Caco-2 (cell line): Measurements from ENCODE around the gene CEP131. TPM values are rescaled to one million over a fixed set of nuclear protein-coding genes. Genes with fewer than 3 reads are reported as not detected.

Experiments used
- BruUV-seq: library from RNA; stranded (reverse); fragments of 400-500 nt; replicated peaks from 2 replicates; lab custom pipeline; 2021; lab: Mats Ljungman, UMichigan
- CTCF ChIA-PET: fragments of 300-600 bp; sonication (Branson Sonifier 250); formaldehyde crosslinking; loops from one replicate; lab custom pipeline; 2022; ENCODE audit warnings: antibody characterized with exemption; lab: Charles Lee
- POLR2A ChIA-PET: fragments of 300-600 bp; sonication (Branson Sonifier 250); formaldehyde crosslinking; loops from one replicate; lab custom pipeline; 2022; ENCODE audit warnings: antibody characterized with exemption; lab: Charles Lee
- DNase-seq, 2 experiments: peaks; one replicate each; pipeline versions ENCODE4 v3.0.0 to v3.0.0-alpha.2; 2020 to 2022
- H3K27me3 ChIP-seq: replicated peaks from 2 replicates; pipeline ENCODE4 v1.6.0; 2011; ENCODE audit warnings: low read length; ENCODE audit not compliant: control insufficient read depth, insufficient read depth
- H3K36me3 ChIP-seq: 2 replicates; pipeline ENCODE4 v1.5.1; 2011; ENCODE audit warnings: low read length; ENCODE audit not compliant: control insufficient read depth, insufficient read depth
- H3K4me1 ChIP-seq: fragments of 250-450 bp; sonication (Bioruptor Pico); 2 replicates; pipeline ENCODE4 v1.5.1; 2020; ENCODE audit warnings: mild to moderate bottlenecking
- H3K4me3 ChIP-seq: 2 replicates; pipeline ENCODE4 v1.5.1; 2011; ENCODE audit warnings: low read depth, mild to moderate bottlenecking, control low read depth, low read length
- H3K9me3 ChIP-seq: fragments of 250-450 bp; sonication (Bioruptor Pico); 2 replicates; pipeline ENCODE4 v1.5.1; 2020; ENCODE audit warnings: mild to moderate bottlenecking, moderate library complexity
- H3K27ac Mint-ChIP-seq: one replicate; pipeline ENCODE4 v1.8.0; 2022; ENCODE audit warnings: mixed read lengths; ENCODE audit not compliant: unreplicated experiment
- H3K27me3 Mint-ChIP-seq: one replicate; pipeline ENCODE4 v1.8.0; 2022; ENCODE audit warnings: mixed read lengths; ENCODE audit not compliant: insufficient read depth, unreplicated experiment
- H3K36me3 Mint-ChIP-seq: one replicate; pipeline ENCODE4 v1.8.0; 2022; ENCODE audit warnings: mild to moderate bottlenecking, mixed read lengths; ENCODE audit not compliant: insufficient read depth, unreplicated experiment
- H3K4me1 Mint-ChIP-seq: one replicate; pipeline ENCODE4 v1.8.0; 2022; ENCODE audit warnings: low read depth, mixed read lengths; ENCODE audit not compliant: unreplicated experiment
- H3K4me3 Mint-ChIP-seq: one replicate; pipeline ENCODE4 v1.8.0; 2022; ENCODE audit warnings: mild to moderate bottlenecking, moderate library complexity, mixed read lengths; ENCODE audit not compliant: unreplicated experiment
- H3K9me3 Mint-ChIP-seq: one replicate; pipeline ENCODE4 v1.8.0; 2022; ENCODE audit warnings: mixed read lengths; ENCODE audit not compliant: unreplicated experiment
- CTCF ChIP-seq, 2 experiments: fragments of 200-600 bp in 1 of 2; IDR thresholded peaks; 1 replicate in 1 of 2; 2 replicates in 1 of 2; pipeline versions ENCODE4 v1.5.1 to v1.8.0; 2011 to 2022; ENCODE audit warnings: antibody characterized with exemption in 1 of 2, control low read depth in 1 of 2, inconsistent platforms in 1 of 2, low read depth in 1 of 2, low read length in 1 of 2, mild to moderate bottlenecking in 1 of 2, moderate library complexity in 1 of 2; ENCODE audit not compliant: insufficient read depth in 1 of 2, severe bottlenecking in 1 of 2, unreplicated experiment in 1 of 2
- intact Hi-C: fragments of 100-400 bp; cut with micrococcal nuclease; formaldehyde crosslinking; loops from one replicate; pipeline ENCODE4 v1.10.0; 2022; ENCODE audit not compliant: unreplicated experiment
- total RNA-seq: library from RNA; stranded (reverse); gene quantifications from 2 replicates; pipeline ENCODE4 v1.2.3, GENCODE V29; 2022

CEP131 gene
- total RNA-seq, 1 experiment from 2014 or later, result 28.4 TPM

GRCh38 chr17:81195941-81196495 lies 26.7 kb downstream of the CEP131 start:
- Histone ChIP-seq H3K36me3 (no peaks in the 10 kb centered on the region), H3K4me1 (no peaks in the 10 kb centered on the region), H3K9me3 (no peaks in the 10 kb centered on the region), H3K27me3 (no peaks in the 10 kb centered on the region), H3K4me3 (no peak overlapping the region)
- no peak for DNase-seq
- no peaks in the 10 kb centered on the region for H3K9me3 Mint-ChIP-seq
- CTCF ChIA-PET, result no interaction called here
- BruUV-seq, result no TSS peak
- H3K4me3 Mint-ChIP-seq, result no peak overlapping the region
- no peak overlapping the region for H3K27ac Mint-ChIP-seq
- intact Hi-C loops, result no loop called here
- no peaks in the 10 kb centered on the region for H3K27me3 Mint-ChIP-seq
- peaks cover 6% of the 10 kb centered on the region for H3K36me3 Mint-ChIP-seq
- TF ChIP-seq CTCF (IDR thresholded peaks at IDR 0.05; ENCODE audit: insufficient read depth in 1 of 2, low read depth in 1 of 2, low read length in 1 of 2, severe bottlenecking in 1 of 2, unreplicated experiment in 1 of 2), result no peak
- POLR2A ChIA-PET, result no interaction called here
- H3K4me1 Mint-ChIP-seq, result no peaks in the 10 kb centered on the region

- Mint-ChIP-seq H3K4me3 (no peak overlapping the region), H3K4me1 (no peaks in the 10 kb centered on the region), H3K9me3 (no peaks in the 10 kb centered on the region), H3K27me3 (no peaks in the 10 kb centered on the region), H3K27ac (no peak overlapping the region), H3K36me3 (peaks cover 6% of the 10 kb centered on the region)
- ChIA-PET POLR2A (no interaction called here), CTCF (no interaction called here)
- no peak for DNase-seq
- no peaks in the 10 kb centered on the region for H3K27me3 ChIP-seq
- no TSS peak for BruUV-seq
- no peak for TF ChIP-seq CTCF (IDR thresholded peaks at IDR 0.05; ENCODE audit: insufficient read depth in 1 of 2, low read depth in 1 of 2, low read length in 1 of 2, severe bottlenecking in 1 of 2, unreplicated experiment in 1 of 2)
- H3K4me3 ChIP-seq, result no peak overlapping the region
- H3K9me3 ChIP-seq, result no peaks in the 10 kb centered on the region
- no peaks in the 10 kb centered on the region for H3K4me1 ChIP-seq
- no peaks in the 10 kb centered on the region; the same call in 1 of the 2 replicates for H3K36me3 ChIP-seq
- intact Hi-C loops, result no loop called here
Measured at GRCh38 chr17:81194941-81195901, 27.5 kb downstream of the CEP131 start.

- Mint-ChIP-seq H3K4me3 (no peak overlapping the region), H3K36me3 (peaks cover 6% of the 10 kb centered on the region), H3K4me1 (no peaks in the 10 kb centered on the region), H3K27ac (no peak overlapping the region), H3K27me3 (no peaks in the 10 kb centered on the region), H3K9me3 (no peaks in the 10 kb centered on the region)
- intact Hi-C loops, result no loop called here
- ChIA-PET POLR2A (no interaction called here), CTCF (no interaction called here)
- no peaks in the 10 kb centered on the region; the same call in 1 of the 2 replicates for H3K36me3 ChIP-seq
- no TSS peak for BruUV-seq
- TF ChIP-seq CTCF (IDR thresholded peaks at IDR 0.05; ENCODE audit: insufficient read depth in 1 of 2, low read depth in 1 of 2, low read length in 1 of 2, severe bottlenecking in 1 of 2, unreplicated experiment in 1 of 2), result no peak
- no peak overlapping the region for H3K4me3 ChIP-seq
- no peaks in the 10 kb centered on the region for H3K4me1 ChIP-seq
- H3K27me3 ChIP-seq, result no peaks in the 10 kb centered on the region
- no peaks in the 10 kb centered on the region for H3K9me3 ChIP-seq
- no peak for DNase-seq
Measured at GRCh38 chr17:81194225-81194760, 28.5 kb downstream of the CEP131 start.
